HL-60 (cell line): ENCODE results near the gene GRK5.
"Not testable (repeated sequence)": the region's sequence is repeated elsewhere in the genome, so short reads cannot be mapped to it uniquely, and the experiment has no call there.

Experiments used
- GABPA ChIP-seq: IDR thresholded peaks from 2 replicates; pipeline ENCODE4 v1.6.1; 2012; ENCODE audit warnings: low read depth
- POLR2AphosphoS5 ChIP-seq: IDR thresholded peaks from 2 replicates; pipeline ENCODE4 v1.6.1; 2012; ENCODE audit warnings: low read depth
- REST ChIP-seq: IDR thresholded peaks from 2 replicates; pipeline ENCODE4 v1.6.1; 2012; ENCODE audit warnings: low read depth; ENCODE audit not compliant: insufficient replicate concordance
- TF ChIP-seq, protein P1 (sequence below): IDR thresholded peaks from one replicate; pipeline ENCODE4 v1.5.1; 2011; ENCODE audit warnings: low read length, control low read depth, inconsistent platforms; ENCODE audit not compliant: insufficient read depth

GRCh38 chr10:119276194-119276593 is 68.8 kb downstream of the GRK5 start:
- not testable (repeated sequence) for TF ChIP-seq POLR2AphosphoS5, GABPA, REST
- TF ChIP-seq, protein P1, sequence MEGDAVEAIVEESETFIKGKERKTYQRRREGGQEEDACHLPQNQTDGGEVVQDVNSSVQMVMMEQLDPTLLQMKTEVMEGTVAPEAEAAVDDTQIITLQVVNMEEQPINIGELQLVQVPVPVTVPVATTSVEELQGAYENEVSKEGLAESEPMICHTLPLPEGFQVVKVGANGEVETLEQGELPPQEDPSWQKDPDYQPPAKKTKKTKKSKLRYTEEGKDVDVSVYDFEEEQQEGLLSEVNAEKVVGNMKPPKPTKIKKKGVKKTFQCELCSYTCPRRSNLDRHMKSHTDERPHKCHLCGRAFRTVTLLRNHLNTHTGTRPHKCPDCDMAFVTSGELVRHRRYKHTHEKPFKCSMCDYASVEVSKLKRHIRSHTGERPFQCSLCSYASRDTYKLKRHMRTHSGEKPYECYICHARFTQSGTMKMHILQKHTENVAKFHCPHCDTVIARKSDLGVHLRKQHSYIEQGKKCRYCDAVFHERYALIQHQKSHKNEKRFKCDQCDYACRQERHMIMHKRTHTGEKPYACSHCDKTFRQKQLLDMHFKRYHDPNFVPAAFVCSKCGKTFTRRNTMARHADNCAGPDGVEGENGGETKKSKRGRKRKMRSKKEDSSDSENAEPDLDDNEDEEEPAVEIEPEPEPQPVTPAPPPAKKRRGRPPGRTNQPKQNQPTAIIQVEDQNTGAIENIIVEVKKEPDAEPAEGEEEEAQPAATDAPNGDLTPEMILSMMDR: not testable (repeated sequence)
